Hepatocyte (in vitro differentiated cells): Measurements from ENCODE around the gene ANKRD31. TPM values are rescaled to one million over a fixed set of nuclear protein-coding genes. Genes with fewer than 3 reads are reported as not detected.

Experiments
- DNase-seq: peaks from one replicate; pipeline ENCODE4 v3.0.0-alpha.2; 2016; ENCODE audit warnings: low spot score
- H2AFZ ChIP-seq: fragments of 200-600 bp; sonication (generic); 2 replicates; pipeline ENCODE4 v1.6.0; 2016; ENCODE audit warnings: antibody characterized with exemption, mild to moderate bottlenecking
- H3K27ac ChIP-seq: fragments of 200-600 bp; sonication (generic); 2 replicates; pipeline ENCODE4 v1.5.1; 2016; ENCODE audit warnings: mild to moderate bottlenecking
- H3K27me3 ChIP-seq: fragments of 200-600 bp; sonication (generic); 2 replicates; pipeline ENCODE4 v1.6.1; 2016
- H3K36me3 ChIP-seq: fragments of 200-600 bp; sonication (generic); replicated peaks from 2 replicates; pipeline ENCODE4 v1.5.1; 2016; ENCODE audit warnings: low read depth; ENCODE audit not compliant: insufficient read depth
- H3K4me1 ChIP-seq: fragments of 200-600 bp; sonication (generic); 2 replicates; pipeline ENCODE4 v1.5.1; 2016; ENCODE audit warnings: mild to moderate bottlenecking, moderate library complexity; ENCODE audit not compliant: insufficient read depth
- H3K4me2 ChIP-seq: fragments of 200-600 bp; sonication (generic); 2 replicates; pipeline ENCODE4 v1.6.0; 2016
- H3K4me3 ChIP-seq: fragments of 200-600 bp; sonication (generic); 2 replicates; pipeline ENCODE4 v1.5.1; 2016; ENCODE audit warnings: mild to moderate bottlenecking
- H3K79me2 ChIP-seq: fragments of 200-600 bp; sonication (generic); 2 replicates; pipeline ENCODE4 v1.6.0; 2017; ENCODE audit warnings: mild to moderate bottlenecking
- H3K9me2 ChIP-seq: fragments of 200-600 bp; sonication (generic); replicated peaks from 2 replicates; pipeline ENCODE4 v1.6.0; 2017; ENCODE audit warnings: mild to moderate bottlenecking; ENCODE audit not compliant: insufficient read depth
- H3K9me3 ChIP-seq: fragments of 200-600 bp; sonication (generic); 2 replicates; pipeline ENCODE4 v1.5.1; 2016; ENCODE audit warnings: low read depth, mild to moderate bottlenecking
- H4K20me1 ChIP-seq: fragments of 200-600 bp; sonication (generic); 2 replicates; pipeline ENCODE4 v1.6.0; 2016; ENCODE audit warnings: mild to moderate bottlenecking; ENCODE audit not compliant: insufficient read depth, poor library complexity, severe bottlenecking
- CTCF ChIP-seq: fragments of 200-600 bp; sonication (generic); IDR thresholded peaks from 2 replicates; pipeline ENCODE4 v1.5.1; 2016; ENCODE audit warnings: antibody characterized with exemption, mild to moderate bottlenecking; ENCODE audit not compliant: poor library complexity
- EZH2 ChIP-seq: fragments of 200-600 bp; sonication (generic); IDR thresholded peaks from 2 replicates; pipeline ENCODE4 v1.6.1; 2016; ENCODE audit warnings: antibody characterized with exemption, mild to moderate bottlenecking, borderline replicate concordance
- EZH2phosphoT487 ChIP-seq: fragments of 200-600 bp; sonication (generic); IDR thresholded peaks from one replicate; pipeline ENCODE4 v1.6.1; 2018; ENCODE audit warnings: antibody characterized with exemption, mild to moderate bottlenecking, low read depth, moderate library complexity; ENCODE audit not compliant: unreplicated experiment, severe bottlenecking
- WGBS: methylation state at CpG from one replicate; pipeline ENCODE4 v1.1.6; 2016; ENCODE audit warnings: low lambda C conversion rate; ENCODE audit errors: missing lambda C conversion rate; 5-methylcytosine and 5-hydroxymethylcytosine counted together
- polyA plus RNA-seq: library from polyadenylated mRNA; unstranded; fragments of >200 nt; fragmentation: Nextera tagmentation; extraction: Ambion mirVana; gene quantifications from 2 replicates; pipeline ENCODE4 v1.2.1, GENCODE V29; 2016
- total RNA-seq: library from RNA; depleted of rRNA; stranded (reverse); fragments of >200 nt; gene quantifications from 2 replicates; pipeline ENCODE4 v1.2.3, GENCODE V29; 2014

Gene ANKRD31
- total and polyA plus RNA-seq, 2 experiments from 2014 or later = 0.19 to 0.47 TPM

GRCh38 chr5:75202935-75203334 is 33.7 kb downstream of the ANKRD31 start:
- Histone ChIP-seq H3K4me2 (no peak overlapping the region), H3K9me3 (no peaks in the 10 kb centered on the region), H3K4me3 (no peak overlapping the region), H3K36me3 (no peaks in the 10 kb centered on the region), H2AFZ (no peak overlapping the region), H3K79me2 (no peaks in the 10 kb centered on the region), H3K9me2 (no peaks in the 10 kb centered on the region), H4K20me1 (no peaks in the 10 kb centered on the region), H3K27ac (no peak overlapping the region), H3K27me3 (no peaks in the 10 kb centered on the region), H3K4me1 (no peaks in the 10 kb centered on the region)
- DNase-seq = no peak
- WGBS = 73% methylated on average over 1 of the region's 1 CpG
- TF ChIP-seq EZH2 (no peak), EZH2phosphoT487 (no peak), CTCF (no peak)

- 91% methylated on average over 4 of the region's 4 CpGs for WGBS
- TF ChIP-seq EZH2phosphoT487 = no peak
- TF ChIP-seq CTCF = no peak
- TF ChIP-seq EZH2 = no peak
- no peaks in the 10 kb centered on the region for H4K20me1 ChIP-seq
- H3K9me3 ChIP-seq = no peaks in the 10 kb centered on the region
- H3K79me2 ChIP-seq = no peaks in the 10 kb centered on the region
- no peak overlapping the region for H3K4me2 ChIP-seq
- H2AFZ ChIP-seq = no peak overlapping the region
- no peak overlapping the region for H3K27ac ChIP-seq
- no peaks in the 10 kb centered on the region for H3K36me3 ChIP-seq
- no peak overlapping the region for H3K4me3 ChIP-seq
- no peaks in the 10 kb centered on the region for H3K4me1 ChIP-seq
- H3K27me3 ChIP-seq = no peaks in the 10 kb centered on the region
- no peaks in the 10 kb centered on the region for H3K9me2 ChIP-seq
- DNase-seq = no peak
Observed at GRCh38 chr5:75200776-75201175, 35.9 kb downstream of the ANKRD31 start.

- Histone ChIP-seq H3K4me1 (no peaks in the 10 kb centered on the region), H3K4me2 (no peak overlapping the region), H3K27me3 (no peaks in the 10 kb centered on the region), H3K9me2 (no peaks in the 10 kb centered on the region), H4K20me1 (no peaks in the 10 kb centered on the region), H3K79me2 (no peaks in the 10 kb centered on the region), H3K27ac (no peak overlapping the region), H2AFZ (no peak overlapping the region), H3K36me3 (no peaks in the 10 kb centered on the region), H3K4me3 (no peak overlapping the region), H3K9me3 (no peaks in the 10 kb centered on the region)
- no peak for TF ChIP-seq EZH2phosphoT487
- TF ChIP-seq CTCF = no peak
- TF ChIP-seq EZH2 = no peak
- WGBS = 100% methylated on average over 1 of the region's 1 CpG
- no peak for DNase-seq
Observed at GRCh38 chr5:75199946-75200345, 36.7 kb downstream of the ANKRD31 start.

GRCh38 chr5:75199071-75199470 is 37.6 kb downstream of the ANKRD31 start:
- Histone ChIP-seq H2AFZ (no peak overlapping the region), H3K4me2 (no peak overlapping the region), H3K9me2 (no peaks in the 10 kb centered on the region), H3K4me3 (no peak overlapping the region), H3K27ac (no peak overlapping the region), H3K36me3 (no peaks in the 10 kb centered on the region), H3K27me3 (no peaks in the 10 kb centered on the region), H4K20me1 (no peaks in the 10 kb centered on the region), H3K4me1 (no peaks in the 10 kb centered on the region), H3K9me3 (no peaks in the 10 kb centered on the region), H3K79me2 (no peaks in the 10 kb centered on the region)
- TF ChIP-seq CTCF (no peak), EZH2 (no peak), EZH2phosphoT487 (no peak)
- 82% methylated on average over 2 of the region's 2 CpGs for WGBS
- DNase-seq = no peak
